PC-3 (cell line): Measurements from ENCODE around the gene PRELID1. TPM values are rescaled to one million over a fixed set of nuclear protein-coding genes. Genes with fewer than 3 reads are reported as not detected.
"Not testable (repeated sequence)": the region's sequence is repeated elsewhere in the genome, so short reads cannot be mapped to it uniquely, and the experiment has no call there.

Experiments used
- ATAC-seq: fragments of 200-7000 bp; cut with Tn5 transposase; 2 replicates; pipeline ENCODE4 v1.9.1; 2020; ENCODE audit warnings: mild to moderate bottlenecking, moderate library complexity
- Bru-seq: library from RNA; stranded (reverse); fragments of 400-500 nt; gene quantifications from one replicate; lab custom pipeline; 2021; lab: Mats Ljungman, UMichigan
- BruChase-seq, 2 experiments: library from RNA; stranded (reverse); fragments of 400-500 nt; gene quantifications; one replicate each; lab custom pipeline; 2021; lab: Mats Ljungman, UMichigan
- BruUV-seq: library from RNA; stranded (reverse); fragments of 400-500 nt; replicated peaks from 2 replicates; lab custom pipeline; 2021; lab: Mats Ljungman, UMichigan
- CTCF ChIA-PET: fragments of 300-600 bp; sonication (Branson Sonifier 250); formaldehyde crosslinking; loops from one replicate; lab custom pipeline; 2022; ENCODE audit warnings: antibody characterized with exemption; lab: Charles Lee
- POLR2A ChIA-PET: fragments of 300-600 bp; sonication (Branson Sonifier 250); formaldehyde crosslinking; loops from one replicate; lab custom pipeline; 2022; ENCODE audit warnings: antibody characterized with exemption; ENCODE audit not compliant: unreplicated experiment; lab: Charles Lee
- DNase-seq: peaks from one replicate; pipeline ENCODE4 v3.0.0-alpha.2; 2015
- H2AFZ ChIP-seq: fragments of 300-600 bp; sonication (generic); 2 replicates; pipeline ENCODE4 v1.6.0; 2016; ENCODE audit warnings: antibody characterized with exemption, low read length
- H3F3A ChIP-seq: fragments of 300-600 bp; sonication (generic); one replicate; pipeline ENCODE4 v1.6.0; 2017; ENCODE audit warnings: antibody characterized with exemption, low read length, control low read depth, mild to moderate bottlenecking; ENCODE audit not compliant: unreplicated experiment
- H3K27ac ChIP-seq: fragments of 300-600 bp; sonication (generic); 2 replicates; pipeline ENCODE4 v1.5.1; 2016; ENCODE audit warnings: mild to moderate bottlenecking, low read length
- H3K27me3 ChIP-seq: fragments of 300-600 bp; sonication (generic); 2 replicates; pipeline ENCODE4 v1.6.1; 2016; ENCODE audit warnings: low read length, mixed read lengths
- H3K36me3 ChIP-seq: fragments of 300-600 bp; sonication (generic); 2 replicates; pipeline ENCODE4 v1.6.1; 2016; ENCODE audit warnings: low read depth, mixed run types, low read length, mixed read lengths
- H3K4me1 ChIP-seq: fragments of 300-600 bp; sonication (generic); 2 replicates; pipeline ENCODE4 v1.5.1; 2016; ENCODE audit warnings: low read length; ENCODE audit not compliant: insufficient read depth
- H3K4me2 ChIP-seq: fragments of 300-600 bp; sonication (generic); 2 replicates; pipeline ENCODE4 v1.6.0; 2016; ENCODE audit warnings: low read length
- H3K4me3 ChIP-seq: fragments of 300-600 bp; sonication (generic); 2 replicates; pipeline ENCODE4 v1.5.1; 2016; ENCODE audit warnings: mild to moderate bottlenecking, low read length, mixed read lengths
- H3K79me2 ChIP-seq: fragments of 300-600 bp; sonication (generic); 2 replicates; pipeline ENCODE4 v1.6.1; 2017; ENCODE audit warnings: low read length, mixed read lengths
- H3K9ac ChIP-seq: fragments of 300-600 bp; sonication (generic); 2 replicates; pipeline ENCODE4 v1.6.0; 2016; ENCODE audit warnings: mild to moderate bottlenecking, low read length
- H3K9me2 ChIP-seq: fragments of 300-600 bp; sonication (generic); replicated peaks from 2 replicates; pipeline ENCODE4 v1.6.1; 2016; ENCODE audit warnings: mixed run types, low read length, mixed read lengths
- H3K9me3 ChIP-seq: fragments of 300-600 bp; sonication (generic); 2 replicates; pipeline ENCODE4 v1.6.1; 2016; ENCODE audit warnings: low read length, mixed read lengths
- H4K20me1 ChIP-seq: fragments of 300-600 bp; sonication (generic); 2 replicates; pipeline ENCODE4 v1.6.1; 2016; ENCODE audit warnings: low read length, mixed read lengths
- CTCF ChIP-seq: fragments of 300-600 bp; sonication (generic); conservative IDR thresholded peaks from 2 replicates; pipeline ENCODE4 v1.5.1; 2017; ENCODE audit warnings: antibody characterized with exemption, low read depth, mild to moderate bottlenecking, low read length
- EZH2 ChIP-seq: fragments of 300-600 bp; sonication (generic); IDR thresholded peaks from one replicate; pipeline ENCODE4 v1.6.1; 2017; ENCODE audit warnings: antibody characterized with exemption, mild to moderate bottlenecking, low read length; ENCODE audit not compliant: unreplicated experiment
- intact Hi-C: fragments of 100-400 bp; cut with micrococcal nuclease; formaldehyde crosslinking; loops from 2 replicates; pipeline ENCODE4 v1.9.0; 2023
- long read RNA-seq: library from polyadenylated mRNA; unstranded; transcript quantifications from one replicate; pipeline ENCODE4 v2.0.0, GENCODE V29; 2021; ENCODE audit not compliant: unreplicated experiment
- total RNA-seq: library from RNA; depleted of rRNA; stranded (reverse); fragments of >200 nt; gene quantifications from 2 replicates; pipeline ENCODE4 v1.2.3, GENCODE V29; 2014; rRNA removed

PRELID1 gene
- total RNA-seq (496 and 505 TPM in 2 replicates), Bru-seq, nascent RNA (percentile 96 among the genes with signal in this experiment), BruChase-seq, experiment 1, labeled RNA remaining after a 6-hour chase (percentile 98 among the genes with signal in this experiment), BruChase-seq, experiment 2, labeled RNA remaining after a 2-hour chase (percentile 96 among the genes with signal in this experiment)
- long read RNA-seq, transcript PRELID1-201 (5 exons, 1,261 nt), result major isoform, 660 of 705 reads
- long read RNA-seq, partial matches to known transcripts, result 14 of 705 reads
- long read RNA-seq, other reads (novel, unspliced or antisense), result 27 of 705 reads

DNA sequence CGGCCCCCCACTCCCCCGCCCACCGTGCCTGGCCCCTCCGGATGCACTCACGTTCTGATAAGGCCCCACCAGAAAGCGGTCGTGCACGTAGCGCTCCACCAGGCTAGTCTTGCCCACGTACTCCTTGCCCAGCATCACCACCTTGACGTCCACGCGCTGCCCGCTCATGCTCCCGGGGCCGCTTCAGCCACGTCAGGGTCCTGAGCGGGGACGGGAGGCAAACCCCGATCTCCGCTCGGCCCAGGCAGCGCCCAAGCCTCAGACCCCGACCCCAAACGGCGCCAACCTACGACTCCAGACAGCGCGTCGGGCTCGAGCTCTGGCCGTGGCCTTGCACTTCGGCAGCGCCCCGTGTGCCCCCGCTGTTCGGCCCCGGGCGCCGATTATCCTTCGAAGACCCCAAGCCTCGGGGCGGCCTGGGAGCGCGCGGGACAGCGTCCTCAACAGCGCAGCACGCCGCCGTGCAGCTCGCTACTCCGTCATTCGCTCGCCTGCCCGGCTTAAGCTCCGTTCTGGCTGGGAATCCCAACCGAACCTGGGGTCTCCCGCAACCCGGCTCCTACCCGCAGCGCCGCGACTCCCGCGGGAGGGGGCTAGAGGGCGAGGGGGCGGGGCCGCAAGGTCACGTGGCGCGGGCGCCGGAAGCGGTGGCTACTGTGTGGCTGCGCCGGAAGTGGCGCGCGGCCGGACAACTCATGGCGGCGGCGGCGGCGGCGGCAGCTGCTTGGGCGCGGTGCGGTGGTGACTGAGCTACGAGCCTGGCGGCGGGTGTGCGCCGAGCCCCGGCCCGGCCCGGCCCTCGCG is at the start of gene PRELID1, which contains the start of gene RAB24:
TSS of gene PRELID1 (plus strand) at position 679 of the 804 bp plus-strand sequence. CDS start 187 bp downstream, outside the sequence.
TSS of gene RAB24 (minus strand) at position 599 of the 804 bp plus-strand sequence. CDS start at position 168, 431 bp downstream.
- Histone ChIP-seq H3K9me2 (no peaks in the 10 kb centered on the region), H3K4me2 (peak within 1 kb of the TSS; percentile 97), H3K79me2 (peaks cover 47% of the 10 kb centered on the region), H3K9ac (peak within 1 kb of the TSS; percentile 89), H3K9me3 (no peaks in the 10 kb centered on the region), H3F3A (peaks cover 19% of the 10 kb centered on the region), H3K4me3 (peak within 1 kb of the TSS; percentile 86), H3K27me3 (no peaks in the 10 kb centered on the region), H3K27ac (peak within 1 kb of the TSS; percentile 92), H3K36me3 (peaks cover 18% of the 10 kb centered on the region; the same call in 1 of the 2 replicates), H3K4me1 (peaks cover 53% of the 10 kb centered on the region), H2AFZ (peak within 1 kb of the TSS; percentile 93), H4K20me1 (peaks cover 25% of the 10 kb centered on the region)
- intact Hi-C loops, result loop anchor here (5.0 kb wide), 2 partner anchors 171 to 194 kb away; partner anchors contain the start of genes NSD1 and PDLIM7
- peak; percentile 27 for ATAC-seq
- CTCF ChIA-PET, result interaction anchor here (0.6 kb wide), 1 partner anchor 27 kb away, joined by 8 read pairs; no protein-coding TSS in a partner anchor
- TSS peak; percentile 37 for BruUV-seq
- peak; percentile 46 for TF ChIP-seq CTCF
- no peak for TF ChIP-seq EZH2
- peak; percentile 89 for DNase-seq
- POLR2A ChIA-PET, result no interaction called here

DNA sequence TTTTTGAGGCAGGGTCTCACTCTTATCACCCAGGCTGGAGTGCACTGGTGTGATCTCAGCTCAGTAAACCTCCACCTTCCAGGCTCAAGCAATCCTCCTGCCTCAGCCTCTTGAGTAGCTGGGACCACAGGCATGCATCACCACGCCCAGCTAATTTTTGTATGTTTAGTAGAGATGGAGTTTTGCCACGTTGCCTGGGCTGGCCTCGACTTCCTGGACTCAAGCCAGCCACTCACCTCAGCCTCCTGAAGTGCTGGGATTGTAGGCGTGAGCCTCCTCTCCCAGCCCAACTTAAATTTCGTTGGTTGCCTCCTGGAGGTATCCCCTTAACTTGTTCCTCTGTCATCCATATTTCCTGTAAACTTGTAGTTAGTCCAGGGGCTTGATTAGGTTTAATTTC is 47.3 kb upstream of the PRELID1 start:
- no peaks in the 10 kb centered on the region for H4K20me1 ChIP-seq
- no TSS peak for BruUV-seq
- H3K27ac ChIP-seq, result no peak overlapping the region
- no peak overlapping the region for H3K4me2 ChIP-seq
- peaks cover 4% of the 10 kb centered on the region; the same call in 1 of the 2 replicates for H3K4me1 ChIP-seq
- ATAC-seq, result peak; percentile 76
- H3K4me3 ChIP-seq, result no peak overlapping the region
- POLR2A ChIA-PET, result no interaction called here
- no peaks in the 10 kb centered on the region for H3K79me2 ChIP-seq
- H2AFZ ChIP-seq, result no peak overlapping the region
- peaks cover 28% of the 10 kb centered on the region; the same call in 1 of the 2 replicates for H3K36me3 ChIP-seq
- no peaks in the 10 kb centered on the region for H3F3A ChIP-seq
- intact Hi-C loops, result no loop called here
- peak; percentile 61 for DNase-seq
- no peak overlapping the region for H3K9ac ChIP-seq
- CTCF ChIA-PET, result interaction anchor here (0.7 kb wide), 1 partner anchor 99 kb away, joined by 3 read pairs; no protein-coding TSS in a partner anchor
- TF ChIP-seq CTCF, result no peak
- H3K27me3 ChIP-seq, result no peaks in the 10 kb centered on the region
- H3K9me3 ChIP-seq, result no peaks in the 10 kb centered on the region
- H3K9me2 ChIP-seq, result no peaks in the 10 kb centered on the region

GRCh38 chr5:177258711-177259110 is 44.9 kb upstream of the PRELID1 start:
- H3K27me3 ChIP-seq, H3K9me3 ChIP-seq, H3K79me2 ChIP-seq, H2AFZ ChIP-seq, H3K9me2 ChIP-seq, intact Hi-C loops, BruUV-seq, ATAC-seq, DNase-seq, H3F3A ChIP-seq, H3K4me2 ChIP-seq, H3K4me3 ChIP-seq, H3K27ac ChIP-seq, H3K9ac ChIP-seq, H3K4me1 ChIP-seq, POLR2A ChIA-PET, H4K20me1 ChIP-seq, CTCF ChIA-PET: not testable (repeated sequence)
- H3K36me3 ChIP-seq, result peaks cover 27% of the 10 kb centered on the region; the same call in 1 of the 2 replicates
